ENCODE measurements around the gene LRP1B.

DNA sequence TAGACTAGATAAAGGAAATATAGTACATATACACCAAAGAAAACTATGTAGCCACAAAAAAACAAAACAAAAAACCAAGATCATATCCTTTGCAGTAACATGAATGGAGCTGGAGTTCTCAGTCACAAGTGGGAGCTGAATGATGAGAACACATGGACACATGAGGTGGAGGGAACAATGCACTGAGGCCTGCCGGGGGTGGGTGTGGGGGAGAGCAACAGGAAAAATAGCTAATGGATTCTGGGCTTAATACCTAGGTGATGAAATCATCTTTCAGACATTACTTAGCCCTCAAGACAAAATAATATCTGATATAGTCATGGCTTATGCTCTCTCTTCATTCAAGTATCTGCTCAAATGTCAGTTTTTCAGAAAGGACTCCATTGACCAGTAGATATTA is 930.6 kb downstream of the LRP1B start:
- TF ChIP-seq CEBPB (IDR thresholded peaks at IDR 0.05; ENCODE audit: low read depth, low read length) = no peak
- no peak for TF ChIP-seq EP300 (IDR thresholded peaks at IDR 0.05; ENCODE audit: borderline replicate concordance in 1 of 2, low read depth in 2 of 2, low read length in 2 of 2)
- no peak for TF ChIP-seq PHF8 (conservative IDR thresholded peaks at IDR 0.05; ENCODE audit: low read depth, low read length)
- no peak for TF ChIP-seq CHD1 (IDR thresholded peaks at IDR 0.05; ENCODE audit: low read depth, low read length)
- TF ChIP-seq RFX5 (IDR thresholded peaks at IDR 0.05; ENCODE audit: borderline replicate concordance, low read depth, low read length) = no peak
- no peak for TF ChIP-seq JUN (IDR thresholded peaks at IDR 0.05; ENCODE audit: low read depth, low read length)

Measured in H1 (cell line).